HL-60 (cell line): ENCODE measurements around the gene EIF3A.

Experiments
- SPI1 ChIP-seq: IDR thresholded peaks from 2 replicates; pipeline ENCODE4 v1.6.1; 2012; ENCODE audit warnings: low read depth, mild to moderate bottlenecking, borderline replicate concordance
- TF ChIP-seq, protein P1 (sequence below): IDR thresholded peaks from one replicate; pipeline ENCODE4 v1.5.1; 2011; ENCODE audit warnings: low read length, control low read depth, inconsistent platforms; ENCODE audit not compliant: insufficient read depth

DNA sequence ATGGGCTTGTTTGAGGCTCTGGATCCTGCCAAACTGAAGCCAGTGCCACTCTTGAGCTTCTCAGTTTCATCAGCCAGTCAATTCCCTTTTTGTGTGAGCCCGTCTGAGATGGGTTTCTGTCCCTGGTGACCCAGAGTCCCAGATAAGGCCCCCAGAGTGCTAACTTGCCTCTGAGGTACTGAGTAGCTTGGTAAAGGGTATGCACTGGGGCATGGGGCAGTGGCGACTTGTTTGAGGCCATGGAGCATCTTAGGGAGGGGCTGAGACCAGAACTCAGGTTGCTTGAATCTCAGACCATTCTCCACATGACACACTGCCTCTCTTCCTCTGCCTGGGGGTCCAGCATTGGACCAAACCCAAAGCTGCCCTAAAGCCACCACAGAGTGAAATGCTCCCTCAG, 86.3 kb downstream of the EIF3A start:
- TF ChIP-seq, protein P1, sequence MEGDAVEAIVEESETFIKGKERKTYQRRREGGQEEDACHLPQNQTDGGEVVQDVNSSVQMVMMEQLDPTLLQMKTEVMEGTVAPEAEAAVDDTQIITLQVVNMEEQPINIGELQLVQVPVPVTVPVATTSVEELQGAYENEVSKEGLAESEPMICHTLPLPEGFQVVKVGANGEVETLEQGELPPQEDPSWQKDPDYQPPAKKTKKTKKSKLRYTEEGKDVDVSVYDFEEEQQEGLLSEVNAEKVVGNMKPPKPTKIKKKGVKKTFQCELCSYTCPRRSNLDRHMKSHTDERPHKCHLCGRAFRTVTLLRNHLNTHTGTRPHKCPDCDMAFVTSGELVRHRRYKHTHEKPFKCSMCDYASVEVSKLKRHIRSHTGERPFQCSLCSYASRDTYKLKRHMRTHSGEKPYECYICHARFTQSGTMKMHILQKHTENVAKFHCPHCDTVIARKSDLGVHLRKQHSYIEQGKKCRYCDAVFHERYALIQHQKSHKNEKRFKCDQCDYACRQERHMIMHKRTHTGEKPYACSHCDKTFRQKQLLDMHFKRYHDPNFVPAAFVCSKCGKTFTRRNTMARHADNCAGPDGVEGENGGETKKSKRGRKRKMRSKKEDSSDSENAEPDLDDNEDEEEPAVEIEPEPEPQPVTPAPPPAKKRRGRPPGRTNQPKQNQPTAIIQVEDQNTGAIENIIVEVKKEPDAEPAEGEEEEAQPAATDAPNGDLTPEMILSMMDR = no peak
- TF ChIP-seq SPI1 = no peak
